Adrenal gland (tissue), 12 donors: Measurements from ENCODE around the gene EPC1. TPM values are rescaled to one million over a fixed set of nuclear protein-coding genes. Genes with fewer than 3 reads are reported as not detected.

Source experiments
- DNase-seq, 7 donors: peaks; one replicate each; pipeline ENCODE4 v3.0.0-alpha.2; 2019 to 2020
- H3K27ac ChIP-seq, 5 donors: fragments of 200-600 bp; sonication (generic) in 4 of 5; 1 replicate in 3 of 5; 2 replicates in 2 of 5; pipeline versions ENCODE4 v1.5.1 to v1.8.0; 2016 to 2020; ENCODE audit warnings: mild to moderate bottlenecking in 1 of 5
- H3K27me3 ChIP-seq: fragments of 200-600 bp; 2 replicates; pipeline ENCODE4 v1.8.0; 2021
- H3K36me3 ChIP-seq, 2 donors: fragments of 200-600 bp; replicated peaks in 1 of 2; 1 replicate in 1 of 2; 2 replicates in 1 of 2; pipeline versions ENCODE4 v1.5.1 to v1.8.0; 2018 to 2022
- H3K4me1 ChIP-seq, 2 donors: fragments of 200-600 bp; replicated peaks in 1 of 2; 1 replicate in 1 of 2; 2 replicates in 1 of 2; pipeline versions ENCODE4 v1.5.1 to v1.8.0; 2018 to 2021
- H3K4me3 ChIP-seq, 4 donors: fragments of 200-600 bp; sonication (generic) in 3 of 4; one replicate each; pipeline ENCODE4 v1.5.1; 2016 to 2018
- H3K9me3 ChIP-seq, 3 donors: fragments of 200-600 bp; sonication (generic) in 1 of 3; replicated peaks in 1 of 3; 1 replicate in 2 of 3; 2 replicates in 1 of 3; pipeline versions ENCODE4 v1.5.1 to v1.8.0; 2016 to 2021
- CTCF ChIP-seq, 6 experiments: fragments of 450-650 bp in 4 of 6; fragments of 200-600 bp in 2 of 6; sonication (generic) in 1 of 6; IDR thresholded peaks; 1 replicate in 5 of 6; 2 replicates in 1 of 6; pipeline versions ENCODE4 v1.5.1 to v1.8.0; 2016 to 2021; ENCODE audit warnings: antibody characterized with exemption in 6 of 6, mild to moderate bottlenecking in 2 of 6, moderate library complexity in 1 of 6
- POLR2A ChIP-seq, 2 donors: fragments of 450-650 bp; IDR thresholded peaks; one replicate each; pipeline ENCODE4 v1.6.1; 2017; ENCODE audit warnings: antibody characterized with exemption in 2 of 2, mild to moderate bottlenecking in 2 of 2, moderate library complexity in 1 of 2
- WGBS, 4 donors: extraction: QIAGEN DNeasy Blood & Tissue Kit in 2 of 4; methylation state at CpG; one replicate each; pipeline versions ENCODE4 v1.1.5 to v1.1.7; 2013 to 2017; 5-methylcytosine and 5-hydroxymethylcytosine counted together
- intact Hi-C, 2 donors: fragments of 100-400 bp; cut with DNase I; formaldehyde crosslinking; loops; one replicate each; pipeline versions ENCODE4 v1.14.1 to v1.15.0; 2022 to 2023
- polyA plus RNA-seq, 3 donors: library from polyadenylated mRNA; stranded (reverse); fragments of 200-250 nt in 2 of 3; fragments of 350-450 nt in 1 of 3; fragmentation: Illumina TruSeq in 1 of 3; extraction: RNeasy Lipid Tissue Mini Kit (QIAGEN cat#74804) in 1 of 3; gene quantifications; one replicate each; pipeline ENCODE4 v1.2.3, GENCODE V29; 2013 to 2014
- total RNA-seq, 9 donors: library from RNA; depleted of rRNA in 4 of 9; stranded (reverse); fragments of >200 nt in 4 of 9; fragments of 120-200 nt in 1 of 9; fragmentation: NEBNext Ultra II Directional in 1 of 9; extraction: Animal tissue kit (Norgen Biotek cat#: 25700) in 1 of 9; gene quantifications; one replicate each; pipeline versions ENCODE4 v1.1.0 to v1.2.4, GENCODE V29; 2013 to 2023
- donor health status: healthy with polysubstance abuse.
- donor health status: Bipolar disorder and iron deficiency.
- donor health status: DM: yes; HTN: yes; CAD: no.
- donor health status: DM: no; HTN: no; CAD: no.
- donor health status: DM: no; HTN: no; CAD: no.
- donor health status: DM: yes; HTN: yes; CAD: no.

Gene EPC1
- total and polyA plus RNA-seq, 12 donors, result 10.9 to 43.6 (median 24.4) TPM

DNA sequence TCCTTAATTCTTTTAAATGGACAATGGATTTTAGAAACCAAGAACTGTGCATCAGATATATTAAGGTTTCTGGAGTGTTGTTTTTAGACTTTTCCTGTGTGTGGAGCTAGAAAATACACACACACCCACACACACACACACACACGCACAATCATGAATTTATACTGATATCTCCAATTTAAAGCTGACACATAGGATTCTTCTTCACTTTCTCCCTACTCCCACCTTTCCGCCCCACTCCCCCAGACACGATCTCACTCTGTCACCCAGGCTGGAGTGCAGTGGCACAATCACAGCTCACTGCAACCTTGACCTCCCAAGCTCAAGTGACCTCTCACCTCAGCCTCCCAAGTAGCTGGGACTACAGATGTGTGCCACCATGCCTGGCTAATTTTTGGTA is 100.3 kb downstream of the EPC1 start:
- H3K36me3 ChIP-seq, result no peaks in the 10 kb centered on the region
- no peaks in the 10 kb centered on the region for H3K4me1 ChIP-seq
- H3K27me3 ChIP-seq, result no peaks in the 10 kb centered on the region
- H3K27ac ChIP-seq, result no peak overlapping the region
- TF ChIP-seq CTCF (IDR thresholded peaks at IDR 0.05) (no peak), POLR2A (IDR thresholded peaks at IDR 0.05) (no peak)
- no peak overlapping the region for H3K4me3 ChIP-seq
- 74 to 86% (median 82%) methylated on average over 3 of the region's 3 CpGs for WGBS, 4 donors
- DNase-seq, result no peak
- peaks cover 0 to 5% (median 0%) of the 10 kb centered on the region in 3 donors for H3K9me3 ChIP-seq
- intact Hi-C loops, result no loop called here

- Histone ChIP-seq H3K4me1 (no peaks in the 10 kb centered on the region), H3K27ac (no peak overlapping the region), H3K36me3 (no peaks in the 10 kb centered on the region), H3K27me3 (no peaks in the 10 kb centered on the region), H3K4me3 (no peak overlapping the region), H3K9me3 (peaks cover 0 to 6% (median 0%) of the 10 kb centered on the region in 3 donors)
- intact Hi-C loops, result no loop called here
- 70 to 88% (median 80%) methylated on average over 8 of the region's 8 CpGs for WGBS, 4 donors
- TF ChIP-seq CTCF (IDR thresholded peaks at IDR 0.05) (no peak), POLR2A (IDR thresholded peaks at IDR 0.05) (no peak)
- DNase-seq, result no peak
These were observed 101.2 kb downstream of the EPC1 start for GRCh38 chr10:32245760-32246159.

DNA sequence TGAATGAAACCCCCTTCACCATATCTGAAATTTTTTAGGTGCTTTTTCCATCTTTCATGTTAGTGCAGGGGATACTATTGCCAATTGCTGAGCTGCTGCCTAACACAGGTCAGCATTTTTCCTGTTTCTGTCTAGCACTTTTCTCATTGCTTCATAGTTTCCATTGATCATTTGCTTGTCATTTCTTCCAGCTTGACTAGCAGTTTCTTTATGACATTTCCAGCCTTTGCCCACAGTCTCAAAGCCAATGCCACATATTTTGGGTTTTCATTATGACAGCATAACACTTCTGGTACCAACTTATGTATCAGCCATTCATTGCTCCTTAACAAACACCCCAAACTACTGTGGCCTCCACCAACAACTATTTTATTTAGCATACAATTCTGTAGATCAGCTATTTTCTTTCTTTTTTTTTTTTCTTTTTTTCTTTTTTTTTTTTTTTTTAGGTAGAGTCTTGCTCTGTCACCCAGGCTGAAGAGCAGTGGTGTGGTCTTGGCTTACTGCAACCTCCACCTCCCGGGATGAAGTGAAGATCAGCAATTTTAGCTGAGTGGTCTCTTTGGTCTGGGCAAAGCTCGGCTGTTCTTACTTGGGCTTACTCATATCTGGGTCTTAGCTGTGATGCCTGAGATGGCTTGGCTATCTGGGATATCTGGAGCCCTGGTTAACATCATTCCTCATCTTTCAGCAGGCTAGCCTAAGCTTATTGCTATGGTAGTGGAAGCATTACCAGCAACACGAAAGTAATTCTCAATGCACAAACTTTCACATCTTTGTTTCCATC is 102.3 kb downstream of the EPC1 start:
- 88 to 98% (median 90%) methylated on average over 3 of the region's 3 CpGs for WGBS, 4 donors
- Histone ChIP-seq H3K36me3 (no peaks in the 10 kb centered on the region), H3K9me3 (peaks cover 0 to 6% (median 0%) of the 10 kb centered on the region in 3 donors), H3K27me3 (no peaks in the 10 kb centered on the region), H3K4me3 (no peak overlapping the region), H3K4me1 (no peaks in the 10 kb centered on the region), H3K27ac (no peak overlapping the region)
- TF ChIP-seq CTCF (IDR thresholded peaks at IDR 0.05), result no peak
- no peak for TF ChIP-seq POLR2A (IDR thresholded peaks at IDR 0.05)
- no peak for DNase-seq
- intact Hi-C loops, result no loop called here

GRCh38 chr10:32244011-32244410 is 102.9 kb downstream of the EPC1 start:
- DNase-seq, result no peak
- WGBS, 4 donors, result 90 to 93% (median 92%) methylated on average over 4 of the region's 4 CpGs
- Histone ChIP-seq H3K27ac (no peak overlapping the region), H3K36me3 (no peaks in the 10 kb centered on the region), H3K9me3 (peaks cover 0 to 6% (median 0%) of the 10 kb centered on the region in 3 donors), H3K4me1 (no peaks in the 10 kb centered on the region), H3K27me3 (no peaks in the 10 kb centered on the region), H3K4me3 (no peak overlapping the region)
- intact Hi-C loops, result no loop called here
- no peak for TF ChIP-seq CTCF (IDR thresholded peaks at IDR 0.05)
- TF ChIP-seq POLR2A (IDR thresholded peaks at IDR 0.05), result no peak
